K562 (cell line): ENCODE data around the gene WASF2. TPM values are rescaled to one million over a fixed set of nuclear protein-coding genes. Genes with fewer than 3 reads are reported as not detected.

Experiments used
- ADNP ChIP-seq: fragments of 200-800 bp; sonication (Bioruptor generic); IDR thresholded peaks from 2 replicates; pipeline ENCODE4 v1.6.1; 2016; ENCODE audit warnings: missing genetic modification characterization, missing compliant biosample characterization
- ATF7 ChIP-seq: fragments of 450-650 bp; IDR thresholded peaks from 2 replicates; pipeline ENCODE4 v1.7.1; 2014; ENCODE audit warnings: mild to moderate bottlenecking, moderate library complexity
- BHLHE40 ChIP-seq: IDR thresholded peaks from 2 replicates; pipeline ENCODE4 v1.6.1; 2011; ENCODE audit warnings: low read length, improper control_type of control experiment
- CHAMP1 ChIP-seq: fragments of 450-650 bp; IDR thresholded peaks from 2 replicates; pipeline ENCODE4 v1.6.1; 2016; ENCODE audit warnings: mild to moderate bottlenecking
- CSDE1 ChIP-seq, 2 experiments: fragments of 450-650 bp; IDR thresholded peaks; 2 replicates each; pipeline ENCODE4 v1.6.1; 2016; ENCODE audit warnings: mild to moderate bottlenecking in 1 of 2
- EZH2 ChIP-seq: IDR thresholded peaks from 2 replicates; pipeline ENCODE4 v1.6.1; 2012; ENCODE audit warnings: low read depth, mild to moderate bottlenecking, inconsistent platforms, low read length, borderline replicate concordance
- FOXK2 ChIP-seq, 2 experiments: fragments of 450-650 bp; IDR thresholded peaks in 1 of 2; conservative IDR thresholded peaks in 1 of 2; 2 replicates each; pipeline ENCODE4 v1.6.1; 2016; ENCODE audit warnings: low read depth in 2 of 2, mild to moderate bottlenecking in 1 of 2
- GTF2A2 ChIP-seq: IDR thresholded peaks from 2 replicates; pipeline ENCODE4 v1.6.1; 2016; ENCODE audit warnings: mild to moderate bottlenecking, missing genetic modification characterization, missing compliant biosample characterization
- HDGF ChIP-seq: fragments of 450-650 bp; IDR thresholded peaks from 2 replicates; pipeline ENCODE4 v1.6.1; 2016
- HOXB6 ChIP-seq: fragments of 250-450 bp; sonication (Bioruptor Pico); IDR thresholded peaks from 2 replicates; pipeline ENCODE4 v1.5.1; 2022; ENCODE audit warnings: mild to moderate bottlenecking, borderline replicate concordance
- KDM5B ChIP-seq: fragments of 200-600 bp; sonication (generic); IDR thresholded peaks from 2 replicates; pipeline ENCODE4 v1.6.1; 2012; ENCODE audit warnings: low read depth, mild to moderate bottlenecking, moderate library complexity, low read length, control low read depth, inconsistent platforms; ENCODE audit not compliant: insufficient replicate concordance
- MAFK ChIP-seq: IDR thresholded peaks from 2 replicates; pipeline ENCODE4 v1.6.1; 2011; ENCODE audit warnings: low read length, improper control_type of control experiment
- MEF2D ChIP-seq: conservative IDR thresholded peaks from 2 replicates; pipeline ENCODE4 v1.6.1; 2016; ENCODE audit warnings: low read depth, missing genetic modification characterization, missing compliant biosample characterization
- MNT ChIP-seq, 2 experiments: fragments of 450-650 bp; conservative IDR thresholded peaks; 2 replicates each; pipeline ENCODE4 v1.6.1; 2017; ENCODE audit warnings: mild to moderate bottlenecking in 2 of 2, moderate library complexity in 2 of 2
- NONO ChIP-seq, 2 experiments: fragments of 200-400 bp in 1 of 2; fragments of 450-650 bp in 1 of 2; formaldehyde crosslinking in 1 of 2; IDR thresholded peaks; 2 replicates each; pipeline ENCODE4 v1.6.1; 2017; ENCODE audit warnings: low read depth in 2 of 2, mild to moderate bottlenecking in 2 of 2, moderate library complexity in 2 of 2, low read length in 1 of 2
- POLR2AphosphoS2 ChIP-seq: IDR thresholded peaks from 2 replicates; pipeline ENCODE4 v1.6.1; 2012; ENCODE audit warnings: low read length, improper control_type of control experiment
- RBM34 ChIP-seq: fragments of 200-400 bp; formaldehyde crosslinking; IDR thresholded peaks from 2 replicates; pipeline ENCODE4 v1.6.1; 2018; ENCODE audit warnings: low read length, borderline replicate concordance; ENCODE audit not compliant: insufficient read depth
- TEAD2 ChIP-seq: fragments of 450-650 bp; IDR thresholded peaks from 2 replicates; pipeline ENCODE4 v1.6.1; 2016; ENCODE audit warnings: missing genetic modification characterization, control low read depth, missing compliant biosample characterization
- TOE1 ChIP-seq, 2 experiments: fragments of 450-650 bp in 1 of 2; sonication (generic) in 1 of 2; formaldehyde crosslinking in 1 of 2; IDR thresholded peaks; 2 replicates each; pipeline versions ENCODE4 v1.7.1 to v1.8.0; 2016 to 2022; ENCODE audit warnings: borderline replicate concordance in 2 of 2, mild to moderate bottlenecking in 2 of 2, antibody characterized with exemption in 1 of 2, inconsistent platforms in 1 of 2, low read depth in 1 of 2, missing genetic modification reagents in 1 of 2, moderate library complexity in 1 of 2
- VEZF1 ChIP-seq: fragments of 200-800 bp; sonication (Bioruptor generic); IDR thresholded peaks from 2 replicates; pipeline ENCODE4 v1.6.1; 2017; ENCODE audit warnings: missing genetic modification characterization, missing compliant biosample characterization
- ZKSCAN8 ChIP-seq: fragments of 200-800 bp; sonication (Bioruptor generic); IDR thresholded peaks from 2 replicates; pipeline ENCODE4 v1.6.1; 2016; ENCODE audit warnings: missing genetic modification characterization, missing compliant biosample characterization
- ZNF3 ChIP-seq: fragments of 250-450 bp; sonication (Bioruptor Pico); IDR thresholded peaks from 2 replicates; pipeline ENCODE4 v1.5.0; 2021; ENCODE audit warnings: mild to moderate bottlenecking, moderate library complexity
- ZNF41 ChIP-seq: fragments of 250-450 bp; sonication (Bioruptor Pico); conservative IDR thresholded peaks from 2 replicates; pipeline ENCODE4 v1.4.0; 2020; ENCODE audit warnings: mild to moderate bottlenecking
- ZNF507 ChIP-seq: conservative IDR thresholded peaks from 2 replicates; pipeline ENCODE4 v1.6.1; 2017; ENCODE audit warnings: missing genetic modification characterization, missing compliant biosample characterization
- polyA plus RNA-seq, 8 experiments: library from polyadenylated mRNA; depleted of rRNA in 4 of 8; stranded (reverse) in 5 of 8; unstranded in 3 of 8; fragments of >200 nt; fragmentation: Nextera tagmentation in 2 of 8; fragmentation: Illumina TruSeq in 1 of 8; extraction: Ambion mirVana in 2 of 8; extraction: Trizol in 1 of 8; gene quantifications; 2 replicates each; pipeline versions ENCODE4 v1.2.1 to v1.2.3, GENCODE V29; 2011 to 2014; ENCODE audit warnings: inconsistent platforms in 1 of 8, missing spikeins in 1 of 8
- total RNA-seq, 7 experiments: library from RNA; depleted of rRNA in 6 of 7; stranded (reverse); fragments of >200 nt in 6 of 7; fragmentation: Illumina TruSeq in 2 of 7; extraction: Trizol in 2 of 7; gene quantifications; 2 replicates each; pipeline versions ENCODE4 v1.2.1 to v1.2.3, GENCODE V29; 2011 to 2021; ENCODE audit warnings: low replicate concordance in 1 of 7

WASF2 gene
- total and polyA plus RNA-seq, 9 of the 15 experiments (the other 6 are each of a cell fraction or from before 2014, with no cell fraction given): 8.2 to 163 (median 31.2) TPM

GRCh38 chr1:27428316-27429028, 61.5 kb downstream of the WASF2 start (continued):
- TF ChIP-seq ZKSCAN8 (CRISPR knock-in tag) (no peak), MEF2D (tag) (no peak), MNT (conservative IDR thresholded peaks at IDR 0.05) (peak in 1 of 2 experiments; percentile 72; a peak in 3 of 4 replicates), KDM5B (no peak), HOXB6 (CRISPR knock-in tag) (no peak), ATF7 (peak; percentile 51; the same call in 1 of the 2 replicates), CSDE1 (IDR thresholded peaks at IDR 0.05) (no peak), TEAD2 (tag) (no peak), RBM34 (no peak), VEZF1 (CRISPR knock-in tag) (peak; percentile 93), MAFK (peak; percentile 91), ZNF507 (tag) (no peak), ZNF41 (CRISPR knock-in tag) (no peak), NONO (IDR thresholded peaks at IDR 0.05; ENCODE audit: low read depth in 2 of 2, low read length in 1 of 2) (no peak), GTF2A2 (no peak), ADNP (tag) (no peak), ZNF3 (CRISPR knock-in tag) (no peak), EZH2 (no peak), TOE1 (IDR thresholded peaks at IDR 0.05; ENCODE audit: borderline replicate concordance) (no peak), TOE1 (CRISPR knock-in tag; IDR thresholded peaks at IDR 0.05; ENCODE audit: borderline replicate concordance, low read depth) (no peak), FOXK2 (conservative IDR thresholded peaks at IDR 0.05 in 1 of 2, IDR thresholded peaks at IDR 0.05 in 1 of 2; ENCODE audit: low read depth in 2 of 2) (peak in 1 of 2 experiments; percentile 30; a peak in 1 of 4 replicates), CHAMP1 (no peak), BHLHE40 (peak; percentile 57), HDGF (peak; percentile 74; the same call in 1 of the 2 replicates), POLR2AphosphoS2 (no peak)
